NCI-H510A treated with DMSO at 0.1 percent for 48 hours (cell line): ENCODE measurements around the gene EBF4.

Experiments
- DNase-seq: peaks from one replicate; lab custom pipeline; 2025; lab: John Stamatoyannopoulos, UW

EBF4 gene

DNA sequence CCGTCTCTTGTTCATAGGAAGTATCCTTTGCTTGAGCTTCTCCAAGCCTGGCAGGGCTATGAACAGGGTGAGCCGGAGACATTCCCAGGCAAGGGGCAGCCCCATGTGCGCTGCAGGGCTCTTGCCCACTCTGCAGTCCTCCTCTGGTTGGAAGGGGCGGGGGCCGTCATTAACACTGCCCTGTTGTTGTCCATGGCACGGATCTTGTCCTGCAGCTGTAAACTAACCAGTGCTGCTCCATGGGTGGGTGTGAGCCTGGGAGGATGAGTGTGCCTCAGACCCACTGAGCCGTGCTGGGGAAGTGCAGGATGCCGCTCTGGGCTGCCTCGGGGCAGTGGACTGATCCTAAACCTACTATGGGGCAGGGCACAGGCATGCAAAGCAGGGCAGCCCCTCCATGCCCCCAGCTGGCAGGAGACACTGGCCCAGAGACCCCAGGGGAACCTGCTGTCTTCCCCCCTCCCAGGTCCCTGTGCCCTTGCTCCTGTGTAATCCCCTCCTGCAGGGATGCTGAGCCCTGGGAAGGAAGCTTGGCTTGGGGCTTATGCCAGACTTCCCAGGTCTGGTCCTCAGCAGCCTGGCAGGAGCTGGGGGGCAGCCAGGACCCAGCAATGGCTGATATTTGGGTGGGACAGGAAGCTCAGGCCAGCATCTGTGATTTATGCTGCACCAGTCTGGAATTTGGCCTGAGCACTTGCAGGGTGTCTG lies 8.5 kb downstream of the EBF4 start:
- DNase-seq = no peak

DNA sequence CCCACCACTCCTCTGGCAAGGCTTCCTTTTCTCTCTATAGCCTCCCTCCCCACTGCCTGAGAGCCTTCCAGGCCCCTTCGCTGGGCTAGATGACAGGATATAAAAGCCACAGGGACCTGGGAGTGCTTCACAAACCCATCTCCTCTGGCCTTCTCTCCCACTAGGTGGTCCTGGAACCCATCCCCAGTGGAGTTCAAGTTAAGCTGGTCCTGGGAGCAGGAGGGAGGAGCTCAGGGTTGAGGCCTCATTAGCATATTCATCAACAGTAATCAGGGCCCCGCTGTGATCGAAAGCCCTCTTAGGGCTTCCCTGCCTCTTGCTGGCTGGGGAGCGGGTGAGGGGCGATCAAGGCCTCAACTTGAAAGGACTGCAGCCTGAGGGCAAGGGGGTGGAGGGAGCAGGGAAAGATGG lies 9.1 kb downstream of the EBF4 start:
- no peak for DNase-seq

DNA sequence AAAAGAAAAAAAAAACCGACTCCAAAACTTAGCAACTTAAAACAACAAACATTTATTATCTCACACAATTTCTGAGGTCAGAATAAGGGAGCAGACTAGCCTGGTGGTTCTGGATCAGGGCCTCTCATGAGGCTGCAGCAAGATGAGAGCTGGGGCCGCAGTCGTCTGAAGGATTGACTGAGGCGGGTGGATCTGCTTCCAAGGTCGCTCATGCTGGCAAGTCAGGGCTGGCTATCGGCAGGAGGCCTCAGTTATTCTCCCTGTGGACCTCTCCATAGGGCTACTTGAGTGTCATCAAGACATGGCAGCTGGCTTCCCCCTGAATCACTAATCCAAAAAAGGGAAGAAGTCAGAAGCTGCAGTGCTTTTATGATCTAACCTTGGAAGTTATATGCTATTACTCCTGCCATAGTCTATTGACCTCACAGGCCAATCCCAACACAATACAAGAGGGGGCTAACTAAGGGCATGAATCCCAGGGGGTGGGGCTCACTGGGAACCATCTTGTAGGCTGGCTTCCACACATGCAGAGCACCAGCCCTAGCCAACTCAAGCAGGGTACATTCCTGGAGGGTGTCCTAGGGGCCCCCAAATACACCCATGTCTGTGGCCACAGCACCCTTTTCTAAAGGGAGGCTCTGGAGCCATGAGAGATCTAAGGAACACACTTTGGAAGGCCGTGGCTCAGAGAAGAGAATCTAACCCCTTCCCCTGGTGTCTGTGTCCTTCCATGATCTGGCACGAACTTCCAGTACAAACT lies 11.3 kb downstream of the EBF4 start:
- DNase-seq = no peak

DNA sequence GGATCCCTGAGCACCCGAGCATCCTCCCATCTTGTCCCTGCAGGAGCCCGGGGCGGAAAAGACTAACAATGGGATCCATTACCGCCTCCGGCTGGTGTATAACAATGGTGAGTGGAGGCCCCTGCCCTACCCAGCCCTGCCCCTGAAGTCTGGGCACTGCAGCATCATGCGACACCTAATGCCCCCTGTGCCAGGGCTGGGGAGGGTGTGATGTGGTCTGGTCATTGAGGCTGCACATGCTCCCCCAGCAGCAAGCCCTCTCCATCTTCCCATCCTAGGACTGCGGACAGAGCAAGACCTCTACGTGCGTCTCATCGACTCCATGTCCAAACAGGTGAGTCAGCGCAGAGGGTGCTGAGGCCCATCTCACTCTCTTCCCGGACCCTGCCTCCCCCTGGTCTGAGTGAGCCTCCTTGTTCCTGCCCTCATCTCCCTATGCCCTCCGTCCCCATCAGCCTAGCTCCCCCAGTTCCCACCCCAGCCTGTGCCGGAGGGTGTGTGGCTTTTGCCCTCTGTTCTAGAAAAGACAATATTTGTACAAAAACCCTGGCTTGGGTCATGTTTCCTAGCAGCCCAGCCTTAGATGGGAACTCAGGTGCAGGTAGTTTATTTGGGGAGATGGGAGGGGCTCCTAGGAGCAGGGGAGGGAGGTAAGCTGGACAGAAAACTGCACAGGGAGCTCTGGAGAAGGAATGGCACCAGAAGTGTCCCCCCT lies 13.5 kb downstream of the EBF4 start:
- DNase-seq = no peak

DNA sequence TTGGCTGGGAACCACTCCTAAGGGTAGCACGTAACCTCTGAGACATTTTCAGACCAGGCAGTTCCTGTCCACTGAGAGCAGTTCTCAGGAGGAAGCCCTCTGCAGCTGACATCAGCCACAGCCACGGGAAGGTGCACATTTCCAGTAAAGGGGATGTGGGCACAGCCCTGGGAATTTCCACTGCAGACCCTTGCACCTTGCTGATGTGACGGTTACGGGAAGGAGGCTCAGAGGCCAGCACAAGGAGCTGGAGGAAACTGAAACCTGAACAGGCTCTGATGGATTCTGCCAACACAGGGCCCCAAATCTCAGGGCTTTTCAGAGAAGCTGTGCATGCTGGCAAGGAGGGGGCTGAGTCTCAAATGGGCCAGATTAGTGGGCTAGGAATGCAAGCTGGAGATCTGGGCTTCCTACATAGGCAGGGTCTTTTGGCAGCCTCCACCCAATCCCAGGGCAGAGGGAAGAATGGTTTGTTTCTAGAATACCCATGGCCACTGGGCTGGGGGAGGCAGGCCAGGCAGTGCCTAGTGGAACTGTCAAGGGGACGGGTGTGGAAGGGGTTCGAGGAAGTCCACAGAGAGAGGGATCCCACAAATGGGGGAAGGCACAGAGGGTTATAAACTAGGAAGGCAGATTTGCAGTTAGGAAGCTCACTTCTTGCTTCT lies 14.2 kb downstream of the EBF4 start:
- DNase-seq = no peak

DNA sequence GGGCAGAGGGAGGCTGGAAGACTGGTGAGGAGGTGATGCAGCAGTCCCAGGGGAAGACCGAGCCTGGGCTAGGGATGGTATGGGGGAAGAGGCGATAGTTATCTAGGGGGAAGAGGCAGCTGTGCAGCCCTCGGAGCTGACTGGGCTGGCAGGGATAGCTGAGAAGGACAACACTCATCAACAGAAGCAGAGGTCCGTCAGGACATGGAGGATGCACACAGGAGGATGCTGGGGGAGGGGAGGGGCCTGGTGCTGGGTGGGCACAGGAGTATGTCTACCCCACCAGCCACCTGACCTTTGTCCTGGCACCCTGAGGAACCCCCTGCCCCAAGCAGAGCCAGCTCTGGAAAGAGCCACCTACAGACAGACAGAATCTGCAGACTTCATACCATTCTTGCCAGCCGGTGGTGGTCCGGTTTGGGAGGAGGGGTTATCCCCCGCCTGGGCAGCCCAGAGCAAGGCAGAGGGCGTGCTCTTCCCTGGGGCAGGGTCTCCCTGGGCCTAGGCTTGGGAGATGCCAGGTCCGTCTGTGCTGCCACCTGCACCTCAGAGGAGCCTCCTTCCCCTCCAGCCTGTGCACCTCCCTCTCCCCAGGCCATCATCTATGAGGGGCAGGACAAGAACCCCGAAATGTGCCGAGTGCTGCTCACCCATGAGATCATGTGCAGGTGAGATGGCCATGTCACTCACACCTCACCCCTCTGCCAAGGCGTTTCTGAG lies 14.9 kb downstream of the EBF4 start:
- peak; percentile 40 for DNase-seq

DNA sequence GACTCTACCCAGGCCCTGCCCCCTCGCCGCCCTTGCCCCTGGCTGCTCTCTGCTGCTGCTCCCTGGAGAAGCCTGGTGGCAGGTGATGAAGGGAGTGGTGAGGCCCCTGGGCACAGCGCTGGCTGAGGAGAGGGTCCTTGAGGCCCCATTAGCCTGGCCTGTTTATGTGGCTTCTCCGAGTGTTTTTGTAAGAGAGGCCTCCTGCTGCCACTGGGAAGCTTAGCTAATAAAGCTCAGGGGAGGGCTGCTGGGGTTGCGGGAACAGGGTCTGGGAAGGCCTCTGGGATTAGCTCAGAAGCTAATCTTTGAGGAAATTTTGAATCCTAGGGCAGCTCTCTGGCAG lies 15.5 kb downstream of the EBF4 start:
- peak; percentile 81 for DNase-seq

DNA sequence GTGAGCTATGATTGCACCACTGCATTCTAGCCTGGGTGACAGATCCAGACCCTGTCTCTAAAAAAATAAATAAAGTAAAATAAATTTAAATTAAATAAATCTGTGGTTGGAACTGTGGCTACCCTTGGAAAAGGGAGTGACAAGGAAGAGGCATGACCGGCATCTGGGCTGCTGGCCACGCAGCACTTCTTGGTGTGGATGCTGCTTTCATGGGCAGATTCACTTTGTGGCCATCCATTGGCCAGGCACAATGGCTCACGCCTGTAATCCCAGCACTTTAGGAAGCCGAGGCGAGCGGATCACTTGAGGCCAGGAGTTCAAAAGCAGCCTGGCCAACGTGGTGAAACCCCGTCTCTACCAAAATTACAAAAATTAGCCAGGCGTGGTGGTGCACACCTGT lies 16.1 kb downstream of the EBF4 start:
- no peak for DNase-seq

DNA sequence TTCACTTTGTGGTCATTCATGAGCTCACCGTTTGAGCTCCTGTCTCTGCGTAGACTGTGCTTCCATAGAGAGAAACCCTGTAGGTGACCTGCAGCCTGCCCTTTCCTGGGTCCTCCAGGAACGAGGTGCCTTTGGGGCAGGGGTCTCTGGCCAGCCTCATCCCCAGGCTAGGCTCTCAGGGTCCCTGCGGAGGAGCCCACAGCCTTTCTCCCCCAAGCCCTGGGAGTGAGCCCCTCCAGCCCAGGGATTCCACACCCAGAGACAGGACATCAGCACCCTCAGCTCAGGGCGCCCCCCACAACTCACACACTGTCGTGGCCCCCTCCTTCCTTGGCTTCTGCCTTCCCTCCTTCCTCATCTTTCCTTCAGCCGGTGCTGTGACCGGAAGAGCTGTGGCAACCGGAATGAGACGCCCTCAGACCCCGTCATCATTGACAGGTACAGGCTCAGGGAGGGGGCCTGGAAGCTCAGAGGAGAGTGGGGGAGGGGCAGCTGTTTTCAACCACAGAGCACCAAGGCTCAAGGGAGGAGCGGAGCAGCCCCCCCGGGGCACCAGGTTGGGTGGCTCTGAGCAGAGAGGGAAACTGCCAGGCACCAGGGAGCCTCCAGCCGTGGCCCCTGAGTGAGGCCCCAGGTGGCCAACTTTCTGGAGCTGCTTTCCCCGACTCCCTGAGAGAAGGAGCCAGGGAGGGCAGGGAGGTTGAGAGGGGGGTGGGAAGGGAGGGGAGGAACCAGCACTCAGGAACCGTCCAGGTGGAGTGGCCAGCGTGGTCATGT lies 16.8 kb downstream of the EBF4 start:
- DNase-seq = peak; percentile 83

DNA sequence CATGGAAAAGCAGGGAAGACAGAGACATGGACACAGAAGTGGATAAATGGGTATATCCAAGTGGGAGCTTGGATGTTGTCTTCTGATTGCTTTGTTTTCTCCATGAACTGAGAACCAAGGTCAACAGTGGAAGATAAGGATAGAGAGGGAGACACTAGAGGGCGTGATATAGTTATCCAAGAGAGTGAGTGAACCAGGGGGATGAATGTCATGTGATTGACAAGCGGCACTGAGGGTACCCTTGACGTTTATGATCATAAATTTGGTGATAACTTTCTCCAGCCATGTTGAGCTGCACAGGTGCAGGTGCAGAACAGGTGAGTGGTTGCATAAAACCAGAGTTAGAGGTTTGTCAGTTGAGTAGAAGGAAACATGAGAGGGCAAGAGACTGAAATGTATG lies 20.7 kb downstream of the EBF4 start:
- no peak for DNase-seq

DNA sequence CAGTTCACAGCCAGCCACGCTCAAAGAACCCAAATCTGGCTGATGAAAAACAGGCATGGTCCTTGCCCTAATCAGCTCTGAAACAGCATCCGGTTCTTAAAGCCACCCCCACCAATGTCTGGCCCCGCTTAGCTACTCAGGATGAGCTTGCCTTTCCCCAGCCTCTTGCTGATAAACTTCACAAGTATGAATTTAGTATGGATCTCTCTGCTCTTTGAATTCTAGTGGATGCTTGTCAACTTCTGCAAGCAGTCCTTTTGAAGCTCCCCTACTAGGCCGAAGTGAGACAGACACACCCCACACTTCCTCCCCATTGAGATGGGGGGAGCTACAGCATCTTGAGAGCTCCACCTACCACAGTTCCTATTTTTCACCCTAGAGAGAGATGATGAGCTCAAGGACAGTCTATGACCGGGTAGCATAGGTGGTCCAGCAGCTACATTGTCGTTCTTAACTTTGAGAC lies 36.7 kb downstream of the EBF4 start:
- DNase-seq = no peak

DNA sequence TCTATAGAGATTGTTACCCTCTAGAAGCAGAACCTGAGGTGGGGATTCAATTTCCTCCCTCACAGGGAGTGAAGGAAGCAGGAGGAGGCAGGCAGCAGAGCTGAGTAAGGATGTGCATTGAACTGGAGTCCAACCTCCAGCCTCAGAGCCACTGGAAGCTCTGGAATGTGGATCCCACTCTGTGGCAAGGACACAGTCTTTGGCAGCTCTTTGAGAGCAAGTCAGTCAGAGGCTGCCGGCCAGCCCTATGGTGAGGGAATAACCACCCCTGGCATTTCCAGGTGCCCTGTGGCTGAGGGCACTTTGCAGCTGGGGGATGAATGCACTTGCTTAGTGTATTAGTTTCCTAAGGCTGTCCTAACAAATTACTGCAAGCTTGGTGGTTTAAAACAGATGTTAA lies 37.2 kb downstream of the EBF4 start:
- DNase-seq = no peak

DNA sequence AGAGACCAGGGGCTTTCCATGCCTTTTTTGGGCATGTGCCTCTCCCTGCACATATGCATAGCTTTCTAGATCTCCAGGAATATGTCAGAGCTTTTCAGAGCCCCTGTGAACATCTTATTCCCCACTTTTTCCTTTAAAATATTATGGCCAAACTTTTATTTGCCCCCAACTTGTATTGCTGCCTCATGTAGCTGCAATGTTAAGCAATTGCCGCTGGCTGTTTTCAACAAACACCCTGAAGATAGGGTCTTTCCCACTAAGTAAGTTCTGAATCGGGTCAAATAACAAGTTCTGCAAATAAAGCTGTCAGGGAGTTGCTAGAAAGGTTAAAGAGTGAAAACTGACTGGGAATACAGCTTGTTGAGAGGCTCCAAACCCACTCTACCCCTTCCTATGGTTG lies 42.3 kb downstream of the EBF4 start:
- DNase-seq = no peak

DNA sequence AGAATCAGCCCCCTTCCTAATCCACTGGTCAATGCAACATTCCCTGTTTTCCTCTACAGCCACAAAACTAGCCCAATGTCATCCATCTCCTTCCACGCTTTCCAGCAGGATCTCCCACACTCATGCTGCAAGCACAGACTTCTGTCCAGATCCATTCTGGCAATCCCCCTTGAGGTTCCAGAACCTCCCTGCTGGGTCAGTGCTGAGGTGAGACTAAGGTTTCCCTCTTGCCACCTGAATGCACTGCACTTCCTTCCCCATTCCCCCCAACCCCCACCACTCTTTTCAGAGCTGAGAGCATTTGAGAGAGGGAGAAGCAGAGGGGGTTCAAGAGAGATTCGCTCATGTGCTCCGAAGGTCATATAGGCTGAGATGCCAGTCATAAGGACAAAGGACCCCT lies 43.9 kb downstream of the EBF4 start:
- DNase-seq = no peak

DNA sequence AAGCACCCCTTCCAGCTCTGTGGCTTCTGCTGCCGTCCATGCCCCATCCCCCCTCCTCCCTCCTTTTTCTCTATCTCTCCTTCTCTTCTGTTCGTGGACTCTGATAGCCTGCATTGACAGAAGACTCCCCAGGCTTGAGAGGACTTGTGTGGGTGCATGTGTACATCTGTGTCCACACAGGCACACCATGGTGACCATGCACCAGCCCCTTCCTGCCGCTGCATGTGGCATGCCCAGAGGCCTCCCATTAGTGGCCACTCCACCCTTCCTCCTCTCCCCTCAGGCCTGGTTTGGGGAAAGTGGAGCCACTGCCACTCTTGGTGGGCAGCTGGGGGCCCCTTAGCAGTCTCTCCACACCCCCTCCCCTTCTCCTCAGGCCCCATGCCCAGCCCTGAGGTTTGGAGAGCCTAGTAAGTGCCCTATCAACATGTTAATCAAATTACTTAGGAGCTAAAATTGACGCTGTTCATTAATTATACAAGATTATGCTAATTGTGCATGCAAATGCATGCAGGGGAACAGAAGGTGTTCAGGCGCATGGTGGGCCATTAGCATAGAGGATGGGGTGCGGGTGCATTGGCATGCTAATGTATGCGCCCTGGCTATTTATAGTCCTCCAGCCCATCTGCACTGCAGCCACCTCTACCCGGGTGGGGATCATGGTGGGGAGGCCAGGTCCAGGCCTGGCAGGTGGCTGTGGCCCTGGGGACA lies 45.9 kb downstream of the EBF4 start:
- no peak for DNase-seq

DNA sequence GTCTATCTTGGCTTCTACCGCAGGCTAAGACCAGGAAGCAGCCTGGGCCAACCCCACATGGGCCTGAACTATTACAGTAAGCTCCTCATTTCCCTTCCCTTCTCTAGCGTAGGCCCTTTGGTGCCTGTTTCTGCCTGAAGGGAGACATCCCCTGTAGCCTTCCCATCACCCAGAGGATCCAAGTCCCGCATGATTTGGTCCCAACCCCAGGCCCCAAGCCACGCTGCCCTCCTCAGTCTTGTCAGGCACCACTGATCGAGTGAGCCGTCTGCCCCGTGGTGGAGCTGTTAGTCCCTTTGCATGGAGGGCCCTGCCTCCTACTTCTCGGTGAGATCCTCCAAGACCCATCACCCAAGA lies 46.4 kb downstream of the EBF4 start:
- DNase-seq = no peak

DNA sequence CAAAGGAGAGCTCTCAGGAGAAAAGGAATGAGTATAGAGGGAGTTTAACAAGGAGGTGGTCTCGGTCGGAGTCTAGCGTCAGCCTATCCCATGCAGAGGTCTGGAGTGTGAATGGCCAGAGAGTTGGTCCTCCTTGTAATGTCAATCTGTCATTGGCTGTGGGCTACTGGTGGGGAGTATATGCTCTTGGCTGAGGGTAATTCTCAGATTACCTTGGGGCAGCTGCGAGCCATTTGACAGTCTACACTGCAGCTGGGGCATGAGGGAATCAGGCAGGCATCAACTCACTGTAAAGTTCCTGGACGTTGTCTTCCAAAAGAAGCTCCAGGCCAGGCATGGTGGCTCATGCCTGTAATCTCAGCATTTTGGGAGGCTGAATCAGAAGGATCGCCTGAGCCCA lies 48.1 kb downstream of the EBF4 start:
- DNase-seq = no peak

DNA sequence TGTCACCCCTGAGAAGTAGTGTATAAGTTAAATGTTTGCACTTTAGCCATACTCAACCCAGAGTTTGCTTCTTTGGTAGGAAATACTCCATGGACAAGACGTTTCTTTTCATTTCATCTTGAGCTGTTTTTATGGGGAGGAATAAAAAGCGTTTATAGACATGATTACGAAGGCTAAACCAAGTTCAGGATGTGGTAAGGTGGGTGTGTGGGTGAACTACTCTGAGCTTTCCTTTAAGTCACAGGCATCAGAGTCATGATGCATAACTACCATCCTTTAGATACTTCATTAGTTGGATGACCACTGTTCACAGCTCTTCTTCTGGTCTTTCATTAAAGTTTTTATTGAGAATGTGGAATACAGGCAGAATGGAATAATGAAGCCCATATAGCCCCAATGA lies 48.9 kb downstream of the EBF4 start:
- DNase-seq = no peak

DNA sequence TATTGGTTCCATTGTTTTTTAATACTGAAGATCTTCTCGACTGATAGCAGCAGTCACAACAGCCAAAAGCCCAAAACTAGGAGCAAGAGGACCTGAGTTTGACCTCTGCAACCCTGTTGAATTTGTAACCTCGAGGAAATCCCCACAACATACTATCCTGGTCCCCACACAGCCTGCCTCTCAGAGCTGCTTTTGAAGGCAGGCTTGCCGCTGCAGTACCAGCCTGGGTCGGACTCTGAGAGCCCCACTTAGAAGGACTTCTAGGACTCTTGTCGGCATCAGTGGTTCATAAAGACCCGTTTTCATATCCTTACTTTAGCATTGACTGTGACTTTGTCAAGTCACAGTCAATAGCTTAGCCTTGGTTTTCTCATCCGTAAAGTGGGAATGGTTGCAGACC lies 49.3 kb downstream of the EBF4 start:
- DNase-seq = no peak

DNA sequence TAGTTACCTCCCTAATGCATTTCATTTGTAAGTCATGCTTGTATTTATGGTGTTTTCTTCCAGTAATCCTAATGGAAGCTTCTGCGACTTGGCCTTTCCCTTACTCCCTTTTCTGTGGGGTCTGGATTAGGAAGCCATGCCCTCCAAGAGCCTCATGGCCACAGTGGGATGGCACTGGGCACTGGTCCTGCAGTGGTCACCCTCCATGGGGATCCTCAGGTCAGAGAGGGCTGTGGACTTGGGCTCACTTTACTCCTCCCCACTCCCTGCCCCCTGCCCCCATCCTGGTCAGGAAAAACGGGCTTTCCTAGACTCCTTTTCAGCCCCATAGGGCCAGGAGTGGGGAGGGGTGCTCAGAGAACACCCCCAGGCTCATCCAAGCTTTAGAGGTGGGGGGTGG lies 49.9 kb downstream of the EBF4 start:
- DNase-seq = no peak
